ENCODE results near the gene NCAPG2.
"Not testable (repeated sequence)": the region's sequence is repeated elsewhere in the genome, so short reads cannot be mapped to it uniquely, and the experiment has no call there.

The NCAPG2 gene

DNA sequence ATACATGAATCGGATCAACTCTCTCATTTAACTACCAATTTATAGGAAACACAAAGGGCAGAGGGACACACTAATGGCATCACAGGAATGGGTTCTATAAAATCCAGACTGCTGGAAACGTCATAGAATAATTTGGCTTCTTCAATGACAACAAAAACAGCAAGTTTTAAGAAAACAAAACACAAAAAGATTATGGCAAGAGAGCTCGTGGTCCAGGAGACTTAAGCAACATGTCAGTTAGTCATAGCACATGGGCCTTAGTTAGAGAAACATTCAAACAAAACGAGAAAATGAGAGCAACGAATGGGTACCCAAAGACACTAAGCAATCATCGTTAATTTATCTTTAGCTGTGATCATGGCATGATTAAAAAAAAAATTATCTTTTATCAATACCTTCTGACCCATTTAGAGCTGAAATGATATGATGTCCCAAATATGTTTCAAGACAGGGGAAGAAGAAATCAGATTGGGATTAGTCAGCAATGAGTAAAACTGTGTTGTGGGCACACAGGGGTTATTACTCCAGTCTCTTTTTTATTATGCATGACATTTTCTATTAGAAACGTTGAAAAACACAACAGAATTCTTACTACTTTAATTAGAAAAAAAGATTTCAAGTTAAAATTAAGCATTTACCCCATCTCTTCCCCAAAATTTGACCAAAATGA lies 28.3 kb downstream of the NCAPG2 start:
- no peak for DNase-seq (ENCODE audit: low spot score)

DNA sequence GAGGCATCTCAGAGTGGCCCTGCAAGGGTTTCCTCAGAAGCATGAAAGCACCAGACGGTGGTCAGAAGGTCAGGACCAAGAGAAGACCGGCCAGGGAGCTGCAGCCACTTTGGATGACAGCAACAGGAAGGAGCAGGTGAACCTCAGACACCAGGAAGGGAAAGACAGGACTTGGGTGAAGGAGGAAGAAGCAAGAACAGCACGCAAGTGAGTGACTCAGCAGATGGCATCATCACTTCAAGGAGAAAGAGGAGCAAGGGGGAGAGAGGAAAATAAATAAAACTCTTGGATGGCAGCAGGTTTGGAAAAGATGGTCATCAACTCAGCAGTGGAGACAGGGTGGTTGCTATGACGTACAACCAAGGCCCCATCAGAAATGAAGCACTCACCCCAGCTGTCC lies 31.6 kb downstream of the NCAPG2 start:
- no peak for DNase-seq (ENCODE audit: low spot score)

DNA sequence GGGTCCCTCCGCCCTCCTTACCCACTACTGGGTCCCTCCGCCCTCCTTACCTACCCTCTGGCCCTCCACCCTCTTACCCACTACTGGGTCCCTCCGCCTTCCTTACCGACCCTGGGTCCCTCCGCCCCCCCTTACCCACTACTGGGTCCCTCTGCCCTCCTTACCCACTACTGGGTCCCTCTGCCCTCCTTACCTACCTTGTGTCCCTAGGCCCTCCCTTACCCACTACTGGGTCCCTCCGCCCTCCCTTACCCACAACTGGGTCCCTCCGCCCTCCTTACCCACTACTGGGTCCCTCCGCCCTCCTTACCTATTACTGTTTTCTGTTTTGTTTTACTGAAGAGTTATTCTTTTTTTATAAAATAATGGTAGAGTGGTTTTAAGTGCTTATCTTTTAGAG lies 36.5 kb downstream of the NCAPG2 start:
- DNase-seq (ENCODE audit: low spot score) = not testable (repeated sequence)

DNA sequence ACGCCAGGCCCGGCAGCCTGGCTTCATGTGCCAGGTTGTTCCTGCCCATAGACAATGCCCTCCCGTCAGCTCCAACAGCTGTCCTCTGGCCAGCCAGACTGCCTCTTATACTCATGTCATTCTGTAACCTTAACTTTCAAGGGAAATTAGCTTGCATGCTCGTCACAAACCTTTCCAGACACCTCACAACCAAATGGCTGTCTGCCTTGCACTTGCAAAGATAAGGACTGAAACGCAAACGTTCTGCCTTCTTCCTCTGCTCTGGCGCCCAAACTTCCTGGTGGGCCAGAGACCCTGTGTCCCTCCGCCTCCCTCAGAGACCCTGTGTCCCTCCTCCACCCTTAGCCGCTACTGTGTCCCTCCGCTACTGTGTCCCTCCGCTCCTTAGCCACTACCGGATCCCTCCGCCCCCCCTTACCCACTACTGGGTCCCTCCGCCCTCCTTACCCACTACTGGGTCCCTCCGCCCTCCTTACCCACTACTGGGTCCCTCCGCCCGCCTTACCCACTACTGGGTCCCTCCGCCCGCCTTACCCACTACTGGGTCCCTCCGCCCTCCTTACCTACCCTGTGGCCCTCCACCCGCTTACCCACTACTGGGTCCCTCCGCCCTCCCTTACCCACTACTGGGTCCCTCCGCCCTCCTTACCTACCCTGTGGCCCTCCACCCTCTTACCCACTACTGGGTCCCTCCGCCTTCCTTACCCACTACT lies 37.5 kb downstream of the NCAPG2 start:
- DNase-seq (ENCODE audit: low spot score) = not testable (repeated sequence)

DNA sequence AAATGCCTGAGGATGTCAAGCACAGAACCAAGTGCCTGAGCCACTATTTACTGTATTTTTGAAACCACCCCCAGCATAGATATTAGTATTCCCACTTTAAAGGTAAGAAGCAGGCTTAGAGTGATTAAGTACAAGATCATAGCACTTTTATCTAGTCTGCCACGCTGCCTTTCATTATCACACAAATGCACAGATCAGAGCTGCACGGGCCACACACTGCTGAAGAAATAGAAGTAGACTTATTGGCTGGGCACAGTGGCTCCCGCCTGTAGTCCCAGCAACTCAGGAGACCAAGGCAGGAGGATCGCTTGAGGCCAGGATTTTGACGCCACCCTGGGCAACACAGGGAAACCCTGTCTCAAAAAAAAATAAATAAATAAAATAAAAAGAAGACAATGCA lies 38.2 kb downstream of the NCAPG2 start:
- DNase-seq (ENCODE audit: low spot score) = no peak

DNA sequence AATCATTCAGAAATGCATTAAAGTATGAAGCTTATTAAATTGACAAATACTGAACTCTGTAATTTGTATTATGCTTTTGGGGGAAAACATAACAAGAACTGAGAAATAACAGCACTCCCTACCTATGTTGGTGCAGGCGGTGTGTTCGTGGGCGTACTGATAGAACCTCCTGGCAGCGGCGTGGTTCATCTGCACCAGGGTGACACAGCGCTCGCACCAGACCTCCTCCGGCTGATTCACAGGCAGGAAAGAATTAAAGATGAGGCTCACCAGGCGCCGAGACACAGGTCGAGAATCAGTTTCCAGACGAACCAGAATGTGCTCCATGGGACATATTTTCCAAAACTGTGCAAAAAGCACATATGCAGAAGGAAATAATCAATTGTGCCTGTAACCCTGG lies 40.2 kb downstream of the NCAPG2 start:
- DNase-seq (ENCODE audit: low spot score) = no peak

DNA sequence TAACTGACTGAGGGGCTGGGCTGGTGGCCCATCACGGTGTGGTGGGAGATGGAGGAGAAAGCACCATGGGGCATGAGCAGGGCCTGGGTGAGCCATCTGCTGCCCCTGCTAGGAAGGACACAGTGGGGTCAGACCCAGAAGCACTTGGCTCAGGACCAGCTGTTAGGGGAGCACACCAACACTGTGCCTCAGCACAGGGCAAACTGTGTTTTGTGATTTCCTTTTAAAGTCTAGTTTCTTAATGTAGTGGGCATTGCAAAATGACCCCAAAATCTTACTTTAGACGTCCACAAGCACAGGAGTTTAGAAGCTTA lies 41.2 kb downstream of the NCAPG2 start:
- no peak for DNase-seq (ENCODE audit: low spot score)

DNA sequence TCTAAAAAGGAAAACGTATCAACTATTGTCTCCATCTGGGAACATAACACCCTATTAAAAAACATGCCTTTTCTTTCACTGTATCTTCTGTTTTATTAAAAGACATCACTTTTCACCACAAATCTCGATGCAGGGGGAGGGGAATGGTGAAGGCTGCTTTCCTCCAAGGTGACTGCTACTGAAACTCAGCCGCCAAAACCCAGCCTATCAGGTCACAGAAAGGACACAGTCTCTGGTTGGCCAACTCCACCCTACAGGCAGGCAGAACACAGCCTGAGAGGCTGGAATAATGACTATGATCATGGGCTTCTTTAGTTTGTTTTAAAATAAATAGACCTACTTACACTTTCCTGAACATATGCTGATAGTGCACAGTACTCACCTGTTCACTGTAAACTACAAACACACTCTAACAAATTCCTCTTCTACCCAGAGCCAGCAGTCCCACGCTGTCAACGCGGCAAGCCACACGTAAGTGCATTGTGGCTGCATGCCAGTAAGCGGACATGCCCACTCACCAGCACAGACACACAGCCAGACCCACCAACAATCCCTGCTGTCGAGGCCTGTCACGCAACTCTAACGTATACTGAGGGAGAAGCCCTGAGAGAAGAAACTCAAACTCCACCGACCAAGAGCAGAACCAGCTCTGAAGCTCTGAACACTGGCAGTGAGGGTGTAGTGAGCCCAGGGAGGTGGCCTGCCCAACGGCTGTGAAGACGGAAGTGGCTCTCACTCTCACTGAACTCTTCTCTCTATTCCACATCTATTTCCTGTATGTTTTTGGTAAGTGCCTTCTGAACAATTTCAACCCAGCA lies 41.8 kb downstream of the NCAPG2 start:
- DNase-seq (ENCODE audit: low spot score) = no peak

DNA sequence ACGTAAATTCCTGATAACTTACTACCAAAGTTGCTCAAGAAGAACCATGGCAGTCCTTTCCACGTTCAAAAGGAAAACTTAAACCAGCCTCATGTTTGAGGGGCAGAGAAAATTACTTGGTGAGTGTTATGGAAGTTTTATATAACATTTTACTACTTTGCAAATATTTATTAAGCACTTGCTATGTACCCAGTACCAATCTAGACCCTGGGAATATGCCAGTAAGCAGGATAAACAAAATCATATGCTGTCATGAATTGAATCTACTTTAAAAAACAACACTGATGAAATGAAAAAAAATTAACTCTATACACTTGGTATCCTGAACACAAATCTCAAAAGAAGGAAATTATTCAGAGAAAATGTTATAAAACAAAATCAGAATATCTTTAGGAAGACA lies 46.1 kb downstream of the NCAPG2 start:
- no peak for DNase-seq (ENCODE audit: low spot score)

DNA sequence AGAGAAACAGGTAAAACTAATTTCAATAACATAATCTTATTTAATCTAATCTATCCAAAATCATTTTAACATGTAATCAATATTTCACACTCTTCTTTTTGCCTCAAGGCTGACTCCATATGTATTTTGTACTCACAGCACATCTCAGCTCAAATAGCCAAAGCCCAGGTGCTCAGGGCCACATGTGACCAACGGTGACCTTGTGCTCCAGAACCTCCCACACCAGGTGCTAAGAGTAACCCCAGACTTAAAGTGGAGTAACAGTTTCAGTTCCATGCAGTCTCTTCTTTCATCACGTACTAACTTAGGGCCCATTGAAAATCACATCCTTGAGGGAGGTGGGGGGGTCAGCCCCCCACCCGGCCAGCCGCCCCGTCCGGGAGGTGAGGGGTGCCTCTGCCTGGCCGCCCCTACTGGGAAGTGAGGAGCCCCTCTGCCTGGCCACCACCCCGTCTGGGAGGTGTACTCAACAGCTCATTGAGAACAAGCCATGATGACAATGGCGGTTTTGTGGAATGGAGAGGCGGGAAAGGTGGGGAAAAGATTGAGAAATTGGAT lies 47.3 kb downstream of the NCAPG2 start:
- DNase-seq (ENCODE audit: low spot score) = no peak

DNA sequence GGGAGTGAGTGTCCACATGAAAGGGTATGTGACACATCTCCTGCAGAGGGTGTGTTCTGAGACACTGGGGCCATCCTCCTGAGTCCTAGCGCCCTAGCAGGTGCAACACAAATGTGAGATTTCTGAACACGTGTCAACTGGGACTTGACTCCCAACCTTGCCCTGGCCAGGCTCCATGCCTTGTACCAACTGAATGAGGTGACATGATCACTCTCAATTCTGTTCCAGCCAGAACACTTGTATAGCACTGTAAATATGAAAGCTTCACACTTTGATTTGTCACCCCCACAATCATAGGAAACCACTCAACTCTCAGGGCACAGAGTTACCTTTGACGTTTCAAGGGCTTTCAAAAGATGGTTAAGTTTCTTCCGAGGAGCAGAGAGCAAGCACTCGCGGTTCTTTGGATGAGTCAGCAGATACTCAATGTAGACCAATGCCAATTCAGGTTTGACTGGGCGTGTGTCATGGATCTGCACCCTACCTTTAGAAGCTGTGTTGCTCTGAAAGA lies 48.6 kb downstream of the NCAPG2 start:
- no peak for DNase-seq (ENCODE audit: low spot score)

DNA sequence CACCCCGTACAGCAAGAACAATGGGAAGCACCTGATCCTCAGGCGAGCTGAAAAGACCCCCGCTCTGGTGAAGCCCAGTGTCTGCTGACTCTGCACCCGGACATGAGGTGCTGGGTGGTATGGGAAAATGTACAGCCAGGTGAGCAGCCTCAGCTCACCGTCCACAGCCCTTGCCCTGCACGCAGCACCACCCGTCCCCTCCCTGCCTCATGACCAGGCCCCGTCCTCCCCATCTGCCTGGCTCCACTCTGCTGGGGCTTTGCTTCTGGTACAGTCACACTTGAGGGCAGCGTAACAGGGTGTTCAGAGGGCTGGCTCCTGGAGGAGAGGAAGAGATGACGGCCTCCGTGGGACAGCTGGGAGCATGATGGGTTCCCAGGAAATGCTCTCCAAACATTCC lies 49.1 kb downstream of the NCAPG2 start:
- no peak for DNase-seq (ENCODE audit: low spot score)

DNA sequence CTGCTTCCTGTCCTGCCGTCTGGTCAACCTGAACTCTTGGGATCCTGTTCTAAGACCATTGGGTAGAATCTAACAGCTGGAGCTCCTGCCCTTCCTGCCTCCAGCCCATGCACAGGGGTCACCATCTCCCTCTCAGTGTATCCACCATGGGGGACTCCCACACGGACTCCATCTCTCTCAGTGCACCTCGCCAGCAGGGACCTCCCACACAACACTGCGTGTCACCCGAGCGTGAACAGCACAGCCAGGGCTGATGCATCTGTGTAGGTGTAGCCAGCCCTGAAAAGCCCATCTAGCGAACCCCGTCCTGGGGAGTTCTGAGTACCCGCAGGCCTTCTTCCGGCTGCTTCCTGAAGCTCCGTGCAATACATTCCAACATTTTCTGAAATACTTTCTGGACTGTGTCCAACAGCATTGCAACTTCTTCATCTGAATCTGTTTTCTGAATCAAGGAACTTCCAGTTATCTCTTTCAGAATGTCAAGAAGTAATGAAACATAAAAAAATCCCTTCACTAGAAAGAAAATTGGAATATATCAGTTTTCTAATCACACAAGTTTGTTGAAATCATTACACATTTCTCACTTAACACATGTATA lies 52.5 kb downstream of the NCAPG2 start:
- no peak for DNase-seq (ENCODE audit: low spot score)

DNA sequence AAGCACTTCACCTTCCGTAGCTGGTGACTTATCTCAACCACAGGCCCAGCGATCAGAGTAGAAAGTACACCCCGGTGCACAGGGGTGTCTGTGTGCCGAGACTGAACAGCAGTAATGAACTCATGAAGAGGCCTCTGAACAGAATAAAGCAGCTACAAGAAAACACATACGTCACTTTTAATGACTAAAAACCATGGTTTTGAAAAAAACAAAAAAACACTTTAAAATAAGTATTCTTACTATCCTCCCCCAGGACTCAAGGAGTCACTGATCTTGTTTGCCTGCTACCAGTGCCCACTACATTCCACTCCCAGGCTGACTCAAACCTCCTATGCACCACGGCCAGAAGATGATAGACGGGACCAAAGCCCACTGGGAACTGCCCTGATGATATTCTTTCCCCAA lies 53.8 kb downstream of the NCAPG2 start:
- DNase-seq (ENCODE audit: low spot score) = peak; percentile 81

DNA sequence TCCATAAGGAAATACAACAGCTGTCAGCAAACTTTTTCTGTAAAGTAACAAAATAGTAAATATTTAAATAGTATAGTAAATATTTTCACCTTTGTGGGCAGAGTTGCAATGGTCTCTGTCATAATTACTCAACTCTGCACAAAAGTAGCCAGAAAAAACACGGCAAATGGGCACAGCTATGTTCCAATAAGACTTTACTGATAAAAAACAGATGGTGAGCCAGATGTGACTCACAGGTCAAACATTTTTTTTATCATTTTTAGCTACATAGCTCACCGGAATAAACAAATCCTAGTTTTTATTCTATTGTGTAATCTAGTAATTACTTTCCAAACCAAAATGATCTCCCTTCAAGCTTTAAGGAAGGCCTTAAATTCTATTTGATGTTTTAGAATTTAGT lies 55.3 kb downstream of the NCAPG2 start:
- peak; percentile 82 for DNase-seq (ENCODE audit: low spot score)

DNA sequence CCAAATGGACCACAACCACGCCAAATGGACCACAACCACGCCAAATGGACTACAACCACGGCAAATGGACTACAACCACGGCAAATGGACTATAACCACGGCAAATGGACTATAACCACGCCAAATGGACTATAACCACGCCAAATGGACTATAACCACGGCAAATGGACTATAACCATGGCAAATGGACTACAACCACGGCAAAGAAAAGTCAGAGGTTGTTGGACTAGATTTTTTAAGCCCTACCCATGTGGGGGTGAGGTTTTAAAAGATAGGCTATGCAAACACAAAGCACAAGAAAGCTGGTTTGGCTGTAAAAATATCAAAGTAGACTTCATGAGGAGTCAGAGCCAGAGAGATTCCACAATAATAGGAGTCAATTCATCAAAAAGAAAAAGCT lies 55.8 kb downstream of the NCAPG2 start:
- no peak for DNase-seq (ENCODE audit: low spot score)

DNA sequence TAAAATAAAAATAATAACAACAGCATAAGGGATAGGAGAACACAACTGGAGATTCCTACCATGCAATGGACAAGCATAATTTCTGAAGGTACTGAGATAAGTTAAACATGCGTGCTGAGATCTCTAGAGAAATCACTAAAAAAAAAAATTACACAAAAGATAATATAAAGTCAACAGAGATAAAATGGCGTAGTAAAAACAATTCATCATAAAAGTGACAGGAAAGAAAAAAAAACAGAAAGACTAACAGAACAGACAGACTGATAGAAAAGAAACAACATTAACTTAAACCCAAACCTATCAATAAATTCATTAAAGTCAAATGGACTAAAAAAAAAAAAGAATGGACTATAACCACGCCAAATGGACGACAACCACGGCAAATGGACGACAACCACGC lies 56.4 kb downstream of the NCAPG2 start:
- no peak for DNase-seq (ENCODE audit: low spot score)

DNA sequence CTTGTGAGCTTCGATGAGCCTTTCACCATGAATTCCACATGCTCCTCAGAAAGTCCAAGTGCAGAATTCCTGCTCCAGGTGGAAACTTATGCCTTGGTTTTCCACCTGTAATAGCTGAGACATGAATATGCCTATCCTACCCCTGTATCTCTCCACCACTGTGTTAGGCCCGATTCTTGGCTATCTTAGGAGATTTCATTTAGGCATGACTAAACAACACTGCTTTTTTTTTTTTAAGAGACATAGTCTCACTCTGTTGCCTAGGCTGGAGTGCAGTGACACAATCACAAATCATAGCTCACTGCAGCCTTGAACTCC lies 57.2 kb downstream of the NCAPG2 start:
- DNase-seq (ENCODE audit: low spot score) = no peak

DNA sequence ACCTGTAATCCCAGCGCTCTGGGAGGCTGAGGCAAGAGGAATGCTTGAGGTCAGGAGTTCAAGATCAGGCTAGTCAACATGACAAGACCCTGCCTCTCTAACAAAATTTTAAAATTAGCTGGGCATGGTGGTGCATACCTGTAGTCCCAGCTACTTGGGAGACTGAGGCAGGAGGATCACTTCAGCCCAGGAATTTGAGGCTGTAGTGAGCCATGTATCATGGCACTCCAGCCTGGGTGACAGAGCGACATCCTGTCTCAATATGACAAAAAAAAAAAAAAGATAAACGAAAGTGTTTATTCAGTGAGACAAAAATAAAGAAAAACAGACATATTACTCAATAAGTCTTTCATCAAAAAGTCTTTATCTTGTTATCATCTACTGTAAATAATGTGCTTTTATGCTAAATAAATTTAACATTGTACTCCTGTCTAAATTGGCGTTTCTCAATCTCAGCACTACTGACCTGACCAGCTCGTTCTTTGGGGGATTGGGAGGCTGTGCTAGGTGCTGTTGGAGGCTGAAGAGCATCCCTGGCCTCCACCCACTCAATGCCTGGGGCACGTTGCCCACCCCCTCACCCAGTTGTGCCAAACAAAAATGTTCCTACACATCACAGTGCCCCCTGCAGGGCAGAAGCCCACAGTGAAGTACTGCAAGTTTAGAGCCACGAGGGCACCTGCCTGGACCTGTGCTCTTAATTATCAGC lies 57.7 kb downstream of the NCAPG2 start:
- DNase-seq (ENCODE audit: low spot score) = no peak

DNA sequence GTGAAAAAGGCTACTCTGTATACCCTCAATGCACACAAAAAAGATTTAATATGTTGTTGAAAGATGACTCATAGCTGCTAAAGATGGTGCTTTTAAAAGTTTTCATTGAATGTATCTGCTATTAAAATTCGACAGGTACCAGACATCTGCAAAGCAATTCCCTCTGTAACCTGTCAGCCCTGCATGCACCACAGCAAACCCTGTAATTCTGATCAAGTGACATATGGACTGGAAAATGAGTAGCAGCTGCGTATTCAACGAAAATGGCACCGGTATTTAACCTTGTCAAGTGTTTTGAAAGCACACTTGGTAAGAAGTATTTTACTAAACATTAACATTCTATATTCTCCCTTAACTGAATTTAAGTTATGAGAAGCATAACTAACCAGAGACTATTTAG lies 58.8 kb downstream of the NCAPG2 start:
- DNase-seq (ENCODE audit: low spot score) = no peak

DNA sequence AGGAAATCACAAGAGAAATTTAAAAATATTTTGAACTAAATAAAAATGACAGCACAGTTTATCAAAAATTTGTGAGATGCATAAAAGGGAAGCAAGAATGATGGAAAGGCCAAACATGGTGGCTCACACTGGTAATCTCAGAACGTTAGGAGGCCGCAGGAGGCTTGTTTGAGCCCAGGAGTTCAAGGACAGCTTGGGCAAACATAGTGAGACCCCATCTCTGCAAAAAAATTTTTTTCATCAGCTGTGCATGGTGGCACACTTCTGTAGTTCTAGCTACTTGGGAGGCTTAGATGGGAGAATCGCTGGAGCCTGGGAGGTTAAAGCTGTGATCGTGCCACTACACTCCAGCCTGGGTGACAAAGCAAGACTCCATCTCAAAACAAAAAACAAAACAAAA lies 62.5 kb downstream of the NCAPG2 start:
- DNase-seq (ENCODE audit: low spot score) = no peak

DNA sequence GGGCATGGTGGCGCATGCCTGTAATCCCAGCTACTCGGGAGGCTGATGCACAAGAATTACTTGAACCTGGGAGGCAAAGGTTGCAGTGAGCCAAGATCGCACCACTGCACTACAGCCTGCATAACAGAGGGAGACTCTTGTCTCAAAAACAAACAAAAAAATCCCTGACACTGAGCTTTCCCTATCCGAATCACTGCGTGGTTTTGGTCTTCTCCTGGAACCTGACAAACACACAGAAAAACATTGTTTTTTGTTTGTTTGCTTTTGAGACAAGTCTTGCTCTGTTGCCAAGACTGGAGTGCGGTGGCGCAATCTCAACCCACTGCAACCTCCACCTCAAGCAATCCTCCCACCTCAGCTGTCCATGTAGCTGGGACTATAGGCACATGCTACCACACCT lies 66.6 kb downstream of the NCAPG2 start:
- DNase-seq (ENCODE audit: low spot score) = no peak
